Suprapubic skin (tissue), 3 donors: ENCODE results near the gene RERE.

ENCODE experiments used
- CTCF ChIP-seq, 2 donors: fragments of 200-600 bp in 1 of 2; fragments of 450-650 bp in 1 of 2; sonication (generic) in 1 of 2; IDR thresholded peaks; one replicate each; pipeline ENCODE4 v1.5.1; 2016 to 2019; ENCODE audit warnings: antibody characterized with exemption in 2 of 2, mild to moderate bottlenecking in 1 of 2, moderate library complexity in 1 of 2
- POLR2A ChIP-seq, 2 donors: fragments of 450-650 bp; IDR thresholded peaks; one replicate each; pipeline ENCODE4 v1.6.1; 2017; ENCODE audit warnings: antibody characterized with exemption in 2 of 2, mild to moderate bottlenecking in 2 of 2, moderate library complexity in 2 of 2

DNA sequence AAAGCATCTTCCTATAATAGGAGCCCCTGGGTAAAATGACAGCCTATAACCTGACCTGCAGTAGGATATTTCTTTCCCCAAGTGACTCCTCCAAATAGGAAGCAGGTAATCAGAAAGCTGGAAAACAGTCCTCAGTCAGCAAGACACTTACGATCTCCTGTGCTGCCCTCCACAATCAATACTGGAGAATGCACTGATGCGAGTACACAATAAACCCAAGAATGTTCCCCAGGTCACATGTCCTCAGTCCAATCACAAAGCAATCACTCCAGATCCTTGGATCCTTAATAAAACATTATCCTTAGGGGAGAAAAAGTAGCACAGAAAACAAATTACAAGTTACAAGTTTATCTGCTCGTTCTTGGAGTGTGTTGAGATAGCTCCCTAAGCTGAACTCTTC lies 266.4 kb downstream of the RERE start:
- TF ChIP-seq CTCF (IDR thresholded peaks at IDR 0.05) (no peak), POLR2A (IDR thresholded peaks at IDR 0.05) (no peak)
